ENCODE results near the gene FAM209A.
"Not testable (repeated sequence)": the region's sequence is repeated elsewhere in the genome, so short reads cannot be mapped to it uniquely, and the experiment has no call there.

The FAM209A gene, protein sequence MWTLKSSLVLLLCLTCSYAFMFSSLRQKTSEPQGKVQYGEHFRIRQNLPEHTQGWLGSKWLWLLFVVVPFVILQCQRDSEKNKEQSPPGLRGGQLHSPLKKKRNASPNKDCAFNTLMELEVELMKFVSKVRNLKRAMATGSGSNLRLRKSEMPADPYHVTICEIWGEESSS

DNA sequence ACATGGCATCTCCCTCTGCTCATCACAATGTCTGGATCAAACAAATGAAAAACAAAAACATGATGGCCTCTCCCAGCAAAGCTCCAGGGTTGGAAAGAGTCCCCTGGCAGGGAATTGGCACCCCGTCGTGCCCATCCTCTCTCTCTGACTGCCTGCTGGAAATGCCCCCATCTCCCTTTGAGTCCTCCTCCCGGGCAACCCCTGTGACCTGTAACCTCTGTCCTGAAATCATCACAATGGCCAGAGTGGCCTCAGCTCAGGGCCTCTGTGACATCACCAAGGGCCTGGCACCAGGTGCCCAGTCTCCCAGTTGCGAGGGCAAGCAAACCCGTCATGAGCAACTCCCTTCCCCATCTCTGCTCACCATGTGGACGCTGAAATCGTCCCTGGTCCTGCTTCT lies at the start of gene FAM209A:
Gene FAM209A (plus strand): TSS at position 301 of the 400 bp plus-strand sequence. CDS start 65 bp downstream, at position 366.
- not testable (repeated sequence) for H3K4me3 ChIP-seq (ENCODE audit: low read length); DNase-seq (ENCODE audit: low read depth)

DNA sequence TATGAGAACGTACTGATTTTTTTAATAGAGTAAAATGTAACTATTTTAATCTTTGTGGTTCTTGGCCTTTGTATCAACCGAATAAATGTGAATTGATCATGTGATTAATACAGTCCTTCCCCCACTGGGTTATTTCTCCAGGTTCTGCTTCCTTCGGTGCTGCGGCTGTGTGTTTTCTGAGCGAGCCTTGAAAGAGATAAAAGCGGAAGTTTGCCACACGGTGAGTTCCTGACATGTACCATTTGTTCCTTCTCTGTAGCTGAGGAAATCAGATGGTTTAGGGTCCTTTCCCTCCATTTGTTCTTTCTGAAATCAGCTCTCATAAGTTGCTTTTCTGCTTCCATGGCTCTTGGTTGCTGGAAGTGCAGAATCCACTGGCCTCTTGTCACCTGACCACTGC lies 40.6 kb upstream of the FAM209A start:
- TF ChIP-seq, protein P1, sequence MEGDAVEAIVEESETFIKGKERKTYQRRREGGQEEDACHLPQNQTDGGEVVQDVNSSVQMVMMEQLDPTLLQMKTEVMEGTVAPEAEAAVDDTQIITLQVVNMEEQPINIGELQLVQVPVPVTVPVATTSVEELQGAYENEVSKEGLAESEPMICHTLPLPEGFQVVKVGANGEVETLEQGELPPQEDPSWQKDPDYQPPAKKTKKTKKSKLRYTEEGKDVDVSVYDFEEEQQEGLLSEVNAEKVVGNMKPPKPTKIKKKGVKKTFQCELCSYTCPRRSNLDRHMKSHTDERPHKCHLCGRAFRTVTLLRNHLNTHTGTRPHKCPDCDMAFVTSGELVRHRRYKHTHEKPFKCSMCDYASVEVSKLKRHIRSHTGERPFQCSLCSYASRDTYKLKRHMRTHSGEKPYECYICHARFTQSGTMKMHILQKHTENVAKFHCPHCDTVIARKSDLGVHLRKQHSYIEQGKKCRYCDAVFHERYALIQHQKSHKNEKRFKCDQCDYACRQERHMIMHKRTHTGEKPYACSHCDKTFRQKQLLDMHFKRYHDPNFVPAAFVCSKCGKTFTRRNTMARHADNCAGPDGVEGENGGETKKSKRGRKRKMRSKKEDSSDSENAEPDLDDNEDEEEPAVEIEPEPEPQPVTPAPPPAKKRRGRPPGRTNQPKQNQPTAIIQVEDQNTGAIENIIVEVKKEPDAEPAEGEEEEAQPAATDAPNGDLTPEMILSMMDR (IDR thresholded peaks at IDR 0.05; ENCODE audit: insufficient read depth, low read depth, low read length, missing control alignments) = no peak
- no peak overlapping the region for H3K4me3 ChIP-seq (ENCODE audit: low read length)
- DNase-seq (ENCODE audit: low read depth) = no peak

DNA sequence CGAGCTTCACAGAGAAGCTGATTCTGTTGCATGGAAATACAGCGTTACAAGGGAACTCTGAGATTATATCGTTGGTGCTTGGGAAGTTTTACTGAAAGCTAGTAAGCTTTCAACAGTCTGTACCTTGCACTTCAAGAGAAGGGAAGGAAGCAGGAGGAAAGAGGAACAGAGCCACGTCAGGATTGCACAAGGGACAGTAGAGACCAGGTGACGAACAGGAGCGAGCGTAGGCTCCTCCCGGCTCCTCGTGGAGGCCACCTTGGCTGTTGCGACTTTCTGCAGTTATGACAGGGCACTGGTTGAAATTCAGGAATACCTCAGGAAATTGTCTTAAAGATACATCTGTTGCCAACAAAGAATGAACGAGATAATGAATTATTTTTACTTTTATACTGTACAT lies 37.3 kb upstream of the FAM209A start:
- TF ChIP-seq, protein P1 (IDR thresholded peaks at IDR 0.05; ENCODE audit: insufficient read depth, low read depth, low read length, missing control alignments) = no peak
- no peak overlapping the region for H3K4me3 ChIP-seq (ENCODE audit: low read length)
- DNase-seq (ENCODE audit: low read depth) = no peak

DNA sequence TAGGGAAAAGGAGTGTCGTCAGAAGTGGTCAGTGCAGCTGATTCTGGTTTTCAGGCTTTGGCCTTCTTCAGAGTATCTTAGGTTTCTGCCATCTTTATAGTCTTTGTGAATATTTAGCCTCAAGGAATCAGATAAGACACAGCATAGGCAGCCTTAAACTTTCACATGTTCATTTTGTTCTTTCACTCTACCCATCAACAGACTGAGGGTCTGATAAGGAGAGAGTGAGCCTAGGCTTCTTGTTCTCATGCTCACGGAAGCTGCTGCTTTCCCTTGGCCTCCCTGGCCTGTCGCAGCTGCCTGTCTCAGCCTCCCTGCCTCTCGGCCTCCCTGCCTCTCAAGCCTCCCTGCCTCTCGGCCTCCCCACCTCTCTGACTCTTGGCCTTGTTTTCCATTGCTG lies 36.0 kb upstream of the FAM209A start:
- no peak overlapping the region for H3K4me3 ChIP-seq (ENCODE audit: low read length)
- DNase-seq (ENCODE audit: low read depth) = no peak
- TF ChIP-seq, protein P1 (IDR thresholded peaks at IDR 0.05; ENCODE audit: insufficient read depth, low read depth, low read length, missing control alignments) = no peak

GRCh38 chr20:56501116-56501515 lies 23.4 kb upstream of the FAM209A start:
- no peak for DNase-seq (ENCODE audit: low read depth)
- no peak overlapping the region for H3K4me3 ChIP-seq (ENCODE audit: low read length)
- TF ChIP-seq, protein P1 (IDR thresholded peaks at IDR 0.05; ENCODE audit: insufficient read depth, low read depth, low read length, missing control alignments) = no peak

DNA sequence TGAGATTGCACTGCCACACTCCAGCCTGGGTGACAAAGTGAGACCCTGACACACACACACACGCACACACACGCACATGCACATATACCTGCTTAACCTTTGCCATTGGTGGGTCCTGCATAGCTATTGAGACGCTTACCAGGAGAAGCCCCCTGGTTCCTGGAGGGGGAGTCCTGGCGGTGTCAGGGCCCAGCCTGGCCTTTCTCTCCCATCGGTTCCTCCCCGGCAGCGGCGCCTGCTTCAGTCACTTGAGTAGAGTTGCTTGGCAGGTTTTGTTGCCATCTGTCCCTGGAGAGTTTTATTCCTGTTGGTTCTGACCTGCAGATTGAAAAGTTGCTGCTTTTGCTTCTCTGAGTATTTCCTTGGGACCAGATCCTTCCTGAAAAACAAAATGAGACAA lies 20.6 kb upstream of the FAM209A start:
- no peak overlapping the region for H3K4me3 ChIP-seq (ENCODE audit: low read length)
- DNase-seq (ENCODE audit: low read depth) = no peak
- TF ChIP-seq, protein P1 (IDR thresholded peaks at IDR 0.05; ENCODE audit: insufficient read depth, low read depth, low read length, missing control alignments) = no peak

GRCh38 chr20:56504373-56505005 lies 20.1 kb upstream of the FAM209A start:
- TF ChIP-seq, protein P1 (IDR thresholded peaks at IDR 0.05; ENCODE audit: insufficient read depth, low read depth, low read length, missing control alignments) = peak; percentile 43
- no peak overlapping the region for H3K4me3 ChIP-seq (ENCODE audit: low read length)
- no peak for DNase-seq (ENCODE audit: low read depth)
